WTC11 (cell line): Measurements from ENCODE around the gene SVBP. TPM values are rescaled to one million over a fixed set of nuclear protein-coding genes. Genes with fewer than 3 reads are reported as not detected.

ENCODE experiments used
- ATAC-seq: fragments of 200-7000 bp; cut with Tn5 transposase; 2 replicates; pipeline ENCODE4 v1.10.0; 2021; ENCODE audit warnings: mild to moderate bottlenecking, moderate library complexity
- CTCF ChIA-PET: fragments of 300-600 bp; sonication (Branson Sonifier 250); formaldehyde crosslinking; loops from one replicate; lab custom pipeline; 2021; ENCODE audit warnings: antibody characterized with exemption; lab: Charles Lee
- POLR2A ChIA-PET: fragments of 350-600 bp; sonication (Branson Sonifier 250); formaldehyde crosslinking; loops from one replicate; lab custom pipeline; 2021; ENCODE audit warnings: antibody characterized with exemption; lab: Charles Lee
- DNase-seq: peaks from one replicate; pipeline ENCODE4 v3.0.0; 2021; ENCODE audit warnings: low spot score
- H3K27ac Mint-ChIP-seq: 2 replicates; pipeline ENCODE4 v1.8.0; 2021; ENCODE audit warnings: mixed read lengths
- H3K27me3 Mint-ChIP-seq: 2 replicates; pipeline ENCODE4 v1.8.0; 2021; ENCODE audit warnings: low read depth, mild to moderate bottlenecking, moderate library complexity, mixed read lengths
- H3K36me3 Mint-ChIP-seq: 2 replicates; pipeline ENCODE4 v1.8.0; 2021; ENCODE audit warnings: mixed read lengths
- H3K4me1 Mint-ChIP-seq: 2 replicates; pipeline ENCODE4 v1.8.0; 2022; ENCODE audit warnings: mixed read lengths
- H3K4me3 Mint-ChIP-seq: 2 replicates; pipeline ENCODE4 v1.8.0; 2021; ENCODE audit warnings: mild to moderate bottlenecking, moderate library complexity, mixed read lengths
- H3K9me3 Mint-ChIP-seq: 2 replicates; pipeline ENCODE4 v1.8.0; 2021; ENCODE audit warnings: mixed read lengths
- CREB1 ChIP-seq: sonication (generic); formaldehyde crosslinking; IDR thresholded peaks from 2 replicates; pipeline ENCODE4 v1.8.0; 2023; ENCODE audit warnings: mild to moderate bottlenecking, missing genetic modification reagents
- IRF2 ChIP-seq: sonication (generic); formaldehyde crosslinking; IDR thresholded peaks from 2 replicates; pipeline ENCODE4 v1.8.0; 2022; ENCODE audit warnings: low read depth, missing genetic modification reagents, borderline replicate concordance
- KAT7 ChIP-seq: sonication (generic); formaldehyde crosslinking; IDR thresholded peaks from 2 replicates; pipeline ENCODE4 v1.8.1; 2023; ENCODE audit warnings: missing genetic modification reagents, mild to moderate bottlenecking, borderline replicate concordance
- NFE2L1 ChIP-seq: sonication (generic); formaldehyde crosslinking; IDR thresholded peaks from 2 replicates; pipeline ENCODE4 v1.8.1; 2023; ENCODE audit warnings: missing genetic modification reagents
- RELA ChIP-seq: sonication (generic); formaldehyde crosslinking; IDR thresholded peaks from 2 replicates; pipeline ENCODE4 v1.8.1; 2022; ENCODE audit warnings: missing genetic modification reagents, mild to moderate bottlenecking, borderline replicate concordance
- RORB ChIP-seq: fragments of 250-450 bp; sonication (Bioruptor Pico); IDR thresholded peaks from 2 replicates; pipeline ENCODE4 v1.9.0; 2021; ENCODE audit warnings: mild to moderate bottlenecking
- SMAD3 ChIP-seq: sonication (generic); formaldehyde crosslinking; IDR thresholded peaks from 2 replicates; pipeline ENCODE4 v1.8.0; 2022; ENCODE audit warnings: missing genetic modification reagents, mild to moderate bottlenecking, borderline replicate concordance
- SOX15 ChIP-seq: fragments of 250-450 bp; sonication (Bioruptor Pico); IDR thresholded peaks from 2 replicates; pipeline ENCODE4 v1.9.0; 2021; ENCODE audit warnings: mild to moderate bottlenecking
- TCF7 ChIP-seq: sonication (generic); formaldehyde crosslinking; IDR thresholded peaks from 2 replicates; pipeline ENCODE4 v1.8.0; 2022; ENCODE audit warnings: mild to moderate bottlenecking, low read depth, missing genetic modification reagents, moderate library complexity
- TEAD1 ChIP-seq: sonication (generic); formaldehyde crosslinking; IDR thresholded peaks from 2 replicates; pipeline ENCODE4 v1.8.0; 2022; ENCODE audit warnings: mild to moderate bottlenecking, missing genetic modification reagents
- TP53 ChIP-seq: sonication (generic); formaldehyde crosslinking; IDR thresholded peaks from 2 replicates; pipeline ENCODE4 v1.8.1; 2023; ENCODE audit warnings: mild to moderate bottlenecking, missing genetic modification reagents
- ZNF219 ChIP-seq: sonication (generic); formaldehyde crosslinking; IDR thresholded peaks from 2 replicates; pipeline ENCODE4 v1.8.0; 2023; ENCODE audit warnings: missing genetic modification reagents, mild to moderate bottlenecking, borderline replicate concordance
- total RNA-seq: library from RNA; stranded (reverse); gene quantifications from 3 replicates; pipeline ENCODE4 v1.2.3, GENCODE V29; 2021
- TF ChIP-seq, protein P1 (sequence below): sonication (generic); formaldehyde crosslinking; IDR thresholded peaks from 2 replicates; pipeline ENCODE4 v1.8.1; 2022; ENCODE audit warnings: missing genetic modification reagents, borderline replicate concordance
- TF ChIP-seq, protein P2 (sequence below): fragments of 250-450 bp; sonication (Bioruptor Pico); IDR thresholded peaks from 2 replicates; pipeline ENCODE4 v1.9.0; 2021; ENCODE audit warnings: mild to moderate bottlenecking, borderline replicate concordance
- TF ChIP-seq, protein P3 (sequence below): sonication (generic); formaldehyde crosslinking; IDR thresholded peaks from 2 replicates; pipeline ENCODE4 v1.8.0; 2022; ENCODE audit warnings: mild to moderate bottlenecking, missing genetic modification reagents
- TF ChIP-seq, protein P4 (sequence below): sonication (generic); formaldehyde crosslinking; IDR thresholded peaks from 2 replicates; pipeline ENCODE4 v1.8.0; 2022; ENCODE audit warnings: mild to moderate bottlenecking, missing genetic modification reagents
- TF ChIP-seq, protein P5 (sequence below): sonication (generic); formaldehyde crosslinking; IDR thresholded peaks from 2 replicates; pipeline ENCODE4 v1.8.0; 2023; ENCODE audit warnings: mild to moderate bottlenecking, missing genetic modification reagents
- TF ChIP-seq, protein P6 (sequence below): sonication (generic); formaldehyde crosslinking; IDR thresholded peaks from 2 replicates; pipeline ENCODE4 v1.8.1; 2023; ENCODE audit warnings: mild to moderate bottlenecking, missing genetic modification reagents, borderline replicate concordance
- TF ChIP-seq, protein P7 (sequence below): sonication (generic); formaldehyde crosslinking; IDR thresholded peaks from 2 replicates; pipeline ENCODE4 v1.8.0; 2023; ENCODE audit warnings: missing genetic modification reagents
- TF ChIP-seq, protein P8 (sequence below): sonication (generic); formaldehyde crosslinking; IDR thresholded peaks from 2 replicates; pipeline ENCODE4 v1.8.1; 2022; ENCODE audit warnings: mild to moderate bottlenecking, missing genetic modification reagents, moderate library complexity, borderline replicate concordance

Gene SVBP
- total RNA-seq, 1 experiment from 2014 or later, result 28.7 TPM

DNA sequence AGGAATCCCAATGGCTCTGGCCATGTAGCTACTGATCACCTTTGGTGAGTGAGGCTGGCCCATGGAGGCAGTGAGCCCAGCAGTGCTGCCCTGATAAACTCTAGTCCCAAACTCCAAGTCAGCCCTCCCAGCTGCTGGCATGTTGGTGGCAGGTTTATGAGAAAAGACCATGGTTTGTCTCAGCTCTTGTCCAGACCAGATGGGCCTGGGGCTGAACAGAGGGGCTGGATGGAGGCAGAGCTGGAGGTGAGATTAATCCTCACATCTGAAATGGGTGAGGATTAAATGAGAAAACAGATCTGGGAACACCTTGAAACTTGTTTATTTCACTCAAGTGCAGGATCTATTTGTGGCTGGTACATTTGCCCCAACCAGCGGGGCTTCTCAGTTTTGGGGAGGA lies 29.2 kb downstream of the SVBP start (continued):
- TF ChIP-seq, protein P1, sequence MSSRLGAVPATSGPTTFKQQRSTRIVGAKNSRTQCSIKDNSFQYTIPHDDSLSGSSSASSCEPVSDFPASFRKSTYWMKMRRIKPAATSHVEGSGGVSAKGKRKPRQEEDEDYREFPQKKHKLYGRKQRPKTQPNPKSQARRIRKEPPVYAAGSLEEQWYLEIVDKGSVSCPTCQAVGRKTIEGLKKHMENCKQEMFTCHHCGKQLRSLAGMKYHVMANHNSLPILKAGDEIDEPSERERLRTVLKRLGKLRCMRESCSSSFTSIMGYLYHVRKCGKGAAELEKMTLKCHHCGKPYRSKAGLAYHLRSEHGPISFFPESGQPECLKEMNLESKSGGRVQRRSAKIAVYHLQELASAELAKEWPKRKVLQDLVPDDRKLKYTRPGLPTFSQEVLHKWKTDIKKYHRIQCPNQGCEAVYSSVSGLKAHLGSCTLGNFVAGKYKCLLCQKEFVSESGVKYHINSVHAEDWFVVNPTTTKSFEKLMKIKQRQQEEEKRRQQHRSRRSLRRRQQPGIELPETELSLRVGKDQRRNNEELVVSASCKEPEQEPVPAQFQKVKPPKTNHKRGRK (CRISPR knock-in tag), result no peak
- TF ChIP-seq NFE2L1 (CRISPR knock-in tag), result no peak
- TF ChIP-seq, protein P2, sequence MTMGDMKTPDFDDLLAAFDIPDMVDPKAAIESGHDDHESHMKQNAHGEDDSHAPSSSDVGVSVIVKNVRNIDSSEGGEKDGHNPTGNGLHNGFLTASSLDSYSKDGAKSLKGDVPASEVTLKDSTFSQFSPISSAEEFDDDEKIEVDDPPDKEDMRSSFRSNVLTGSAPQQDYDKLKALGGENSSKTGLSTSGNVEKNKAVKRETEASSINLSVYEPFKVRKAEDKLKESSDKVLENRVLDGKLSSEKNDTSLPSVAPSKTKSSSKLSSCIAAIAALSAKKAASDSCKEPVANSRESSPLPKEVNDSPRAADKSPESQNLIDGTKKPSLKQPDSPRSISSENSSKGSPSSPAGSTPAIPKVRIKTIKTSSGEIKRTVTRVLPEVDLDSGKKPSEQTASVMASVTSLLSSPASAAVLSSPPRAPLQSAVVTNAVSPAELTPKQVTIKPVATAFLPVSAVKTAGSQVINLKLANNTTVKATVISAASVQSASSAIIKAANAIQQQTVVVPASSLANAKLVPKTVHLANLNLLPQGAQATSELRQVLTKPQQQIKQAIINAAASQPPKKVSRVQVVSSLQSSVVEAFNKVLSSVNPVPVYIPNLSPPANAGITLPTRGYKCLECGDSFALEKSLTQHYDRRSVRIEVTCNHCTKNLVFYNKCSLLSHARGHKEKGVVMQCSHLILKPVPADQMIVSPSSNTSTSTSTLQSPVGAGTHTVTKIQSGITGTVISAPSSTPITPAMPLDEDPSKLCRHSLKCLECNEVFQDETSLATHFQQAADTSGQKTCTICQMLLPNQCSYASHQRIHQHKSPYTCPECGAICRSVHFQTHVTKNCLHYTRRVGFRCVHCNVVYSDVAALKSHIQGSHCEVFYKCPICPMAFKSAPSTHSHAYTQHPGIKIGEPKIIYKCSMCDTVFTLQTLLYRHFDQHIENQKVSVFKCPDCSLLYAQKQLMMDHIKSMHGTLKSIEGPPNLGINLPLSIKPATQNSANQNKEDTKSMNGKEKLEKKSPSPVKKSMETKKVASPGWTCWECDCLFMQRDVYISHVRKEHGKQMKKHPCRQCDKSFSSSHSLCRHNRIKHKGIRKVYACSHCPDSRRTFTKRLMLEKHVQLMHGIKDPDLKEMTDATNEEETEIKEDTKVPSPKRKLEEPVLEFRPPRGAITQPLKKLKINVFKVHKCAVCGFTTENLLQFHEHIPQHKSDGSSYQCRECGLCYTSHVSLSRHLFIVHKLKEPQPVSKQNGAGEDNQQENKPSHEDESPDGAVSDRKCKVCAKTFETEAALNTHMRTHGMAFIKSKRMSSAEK (CRISPR knock-in tag), result no peak
- no peak for TF ChIP-seq RELA (CRISPR knock-in tag)
- no peak for TF ChIP-seq KAT7 (CRISPR knock-in tag)
- TF ChIP-seq ZNF219 (CRISPR knock-in tag), result no peak
- TF ChIP-seq IRF2 (CRISPR knock-in tag), result no peak
- no peak for TF ChIP-seq TCF7
- TF ChIP-seq CREB1 (CRISPR knock-in tag), result no peak
- TF ChIP-seq TEAD1 (CRISPR knock-in tag), result no peak
- TF ChIP-seq, protein P3, sequence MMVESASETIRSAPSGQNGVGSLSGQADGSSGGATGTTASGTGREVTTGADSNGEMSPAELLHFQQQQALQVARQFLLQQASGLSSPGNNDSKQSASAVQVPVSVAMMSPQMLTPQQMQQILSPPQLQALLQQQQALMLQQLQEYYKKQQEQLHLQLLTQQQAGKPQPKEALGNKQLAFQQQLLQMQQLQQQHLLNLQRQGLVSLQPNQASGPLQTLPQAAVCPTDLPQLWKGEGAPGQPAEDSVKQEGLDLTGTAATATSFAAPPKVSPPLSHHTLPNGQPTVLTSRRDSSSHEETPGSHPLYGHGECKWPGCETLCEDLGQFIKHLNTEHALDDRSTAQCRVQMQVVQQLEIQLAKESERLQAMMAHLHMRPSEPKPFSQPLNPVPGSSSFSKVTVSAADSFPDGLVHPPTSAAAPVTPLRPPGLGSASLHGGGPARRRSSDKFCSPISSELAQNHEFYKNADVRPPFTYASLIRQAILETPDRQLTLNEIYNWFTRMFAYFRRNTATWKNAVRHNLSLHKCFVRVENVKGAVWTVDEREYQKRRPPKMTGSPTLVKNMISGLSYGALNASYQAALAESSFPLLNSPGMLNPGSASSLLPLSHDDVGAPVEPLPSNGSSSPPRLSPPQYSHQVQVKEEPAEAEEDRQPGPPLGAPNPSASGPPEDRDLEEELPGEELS, result no peak
- TF ChIP-seq SOX15 (CRISPR knock-in tag), result no peak
- TF ChIP-seq, protein P4, sequence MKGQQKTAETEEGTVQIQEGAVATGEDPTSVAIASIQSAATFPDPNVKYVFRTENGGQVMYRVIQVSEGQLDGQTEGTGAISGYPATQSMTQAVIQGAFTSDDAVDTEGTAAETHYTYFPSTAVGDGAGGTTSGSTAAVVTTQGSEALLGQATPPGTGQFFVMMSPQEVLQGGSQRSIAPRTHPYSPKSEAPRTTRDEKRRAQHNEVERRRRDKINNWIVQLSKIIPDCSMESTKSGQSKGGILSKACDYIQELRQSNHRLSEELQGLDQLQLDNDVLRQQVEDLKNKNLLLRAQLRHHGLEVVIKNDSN, result no peak

DNA sequence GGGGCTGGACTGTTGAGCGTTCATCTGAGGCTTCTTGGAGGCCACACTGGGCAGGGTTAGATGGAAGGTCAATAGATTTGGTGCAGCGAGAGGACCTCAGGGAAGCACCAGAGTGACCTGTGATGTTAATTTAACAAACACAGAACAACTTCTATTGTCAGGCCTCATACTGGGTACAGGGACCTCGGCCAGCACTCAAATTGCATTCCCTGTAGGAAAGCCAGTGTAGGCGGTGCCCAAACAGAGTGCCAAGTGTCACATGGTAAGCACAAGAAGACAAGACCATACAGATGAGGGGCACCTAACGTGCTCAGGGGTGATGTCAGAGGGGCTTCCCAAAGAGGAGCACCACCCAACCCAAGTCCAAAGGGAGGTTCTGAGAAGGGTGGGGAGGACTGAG lies 31.1 kb downstream of the SVBP start:
- H3K4me3 Mint-ChIP-seq, result no peak overlapping the region
- no peaks in the 10 kb centered on the region for H3K9me3 Mint-ChIP-seq
- H3K36me3 Mint-ChIP-seq, result peaks cover 7% of the 10 kb centered on the region
- no peaks in the 10 kb centered on the region for H3K27me3 Mint-ChIP-seq
- CTCF ChIA-PET, result no interaction called here
- DNase-seq (no peak), ATAC-seq (no peak)
- H3K27ac Mint-ChIP-seq, result no peak overlapping the region
- H3K4me1 Mint-ChIP-seq, result peaks cover 8% of the 10 kb centered on the region
- POLR2A ChIA-PET, result no interaction called here
- TF ChIP-seq, protein P5, sequence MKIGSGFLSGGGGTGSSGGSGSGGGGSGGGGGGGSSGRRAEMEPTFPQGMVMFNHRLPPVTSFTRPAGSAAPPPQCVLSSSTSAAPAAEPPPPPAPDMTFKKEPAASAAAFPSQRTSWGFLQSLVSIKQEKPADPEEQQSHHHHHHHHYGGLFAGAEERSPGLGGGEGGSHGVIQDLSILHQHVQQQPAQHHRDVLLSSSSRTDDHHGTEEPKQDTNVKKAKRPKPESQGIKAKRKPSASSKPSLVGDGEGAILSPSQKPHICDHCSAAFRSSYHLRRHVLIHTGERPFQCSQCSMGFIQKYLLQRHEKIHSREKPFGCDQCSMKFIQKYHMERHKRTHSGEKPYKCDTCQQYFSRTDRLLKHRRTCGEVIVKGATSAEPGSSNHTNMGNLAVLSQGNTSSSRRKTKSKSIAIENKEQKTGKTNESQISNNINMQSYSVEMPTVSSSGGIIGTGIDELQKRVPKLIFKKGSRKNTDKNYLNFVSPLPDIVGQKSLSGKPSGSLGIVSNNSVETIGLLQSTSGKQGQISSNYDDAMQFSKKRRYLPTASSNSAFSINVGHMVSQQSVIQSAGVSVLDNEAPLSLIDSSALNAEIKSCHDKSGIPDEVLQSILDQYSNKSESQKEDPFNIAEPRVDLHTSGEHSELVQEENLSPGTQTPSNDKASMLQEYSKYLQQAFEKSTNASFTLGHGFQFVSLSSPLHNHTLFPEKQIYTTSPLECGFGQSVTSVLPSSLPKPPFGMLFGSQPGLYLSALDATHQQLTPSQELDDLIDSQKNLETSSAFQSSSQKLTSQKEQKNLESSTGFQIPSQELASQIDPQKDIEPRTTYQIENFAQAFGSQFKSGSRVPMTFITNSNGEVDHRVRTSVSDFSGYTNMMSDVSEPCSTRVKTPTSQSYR, result no peak
- TF ChIP-seq RORB (CRISPR knock-in tag) (no peak), TP53 (no peak), SMAD3 (CRISPR knock-in tag) (no peak)
- TF ChIP-seq, protein P6, sequence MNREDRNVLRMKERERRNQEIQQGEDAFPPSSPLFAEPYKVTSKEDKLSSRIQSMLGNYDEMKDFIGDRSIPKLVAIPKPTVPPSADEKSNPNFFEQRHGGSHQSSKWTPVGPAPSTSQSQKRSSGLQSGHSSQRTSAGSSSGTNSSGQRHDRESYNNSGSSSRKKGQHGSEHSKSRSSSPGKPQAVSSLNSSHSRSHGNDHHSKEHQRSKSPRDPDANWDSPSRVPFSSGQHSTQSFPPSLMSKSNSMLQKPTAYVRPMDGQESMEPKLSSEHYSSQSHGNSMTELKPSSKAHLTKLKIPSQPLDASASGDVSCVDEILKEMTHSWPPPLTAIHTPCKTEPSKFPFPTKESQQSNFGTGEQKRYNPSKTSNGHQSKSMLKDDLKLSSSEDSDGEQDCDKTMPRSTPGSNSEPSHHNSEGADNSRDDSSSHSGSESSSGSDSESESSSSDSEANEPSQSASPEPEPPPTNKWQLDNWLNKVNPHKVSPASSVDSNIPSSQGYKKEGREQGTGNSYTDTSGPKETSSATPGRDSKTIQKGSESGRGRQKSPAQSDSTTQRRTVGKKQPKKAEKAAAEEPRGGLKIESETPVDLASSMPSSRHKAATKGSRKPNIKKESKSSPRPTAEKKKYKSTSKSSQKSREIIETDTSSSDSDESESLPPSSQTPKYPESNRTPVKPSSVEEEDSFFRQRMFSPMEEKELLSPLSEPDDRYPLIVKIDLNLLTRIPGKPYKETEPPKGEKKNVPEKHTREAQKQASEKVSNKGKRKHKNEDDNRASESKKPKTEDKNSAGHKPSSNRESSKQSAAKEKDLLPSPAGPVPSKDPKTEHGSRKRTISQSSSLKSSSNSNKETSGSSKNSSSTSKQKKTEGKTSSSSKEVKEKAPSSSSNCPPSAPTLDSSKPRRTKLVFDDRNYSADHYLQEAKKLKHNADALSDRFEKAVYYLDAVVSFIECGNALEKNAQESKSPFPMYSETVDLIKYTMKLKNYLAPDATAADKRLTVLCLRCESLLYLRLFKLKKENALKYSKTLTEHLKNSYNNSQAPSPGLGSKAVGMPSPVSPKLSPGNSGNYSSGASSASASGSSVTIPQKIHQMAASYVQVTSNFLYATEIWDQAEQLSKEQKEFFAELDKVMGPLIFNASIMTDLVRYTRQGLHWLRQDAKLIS (CRISPR knock-in tag), result no peak
- TF ChIP-seq, protein P7, sequence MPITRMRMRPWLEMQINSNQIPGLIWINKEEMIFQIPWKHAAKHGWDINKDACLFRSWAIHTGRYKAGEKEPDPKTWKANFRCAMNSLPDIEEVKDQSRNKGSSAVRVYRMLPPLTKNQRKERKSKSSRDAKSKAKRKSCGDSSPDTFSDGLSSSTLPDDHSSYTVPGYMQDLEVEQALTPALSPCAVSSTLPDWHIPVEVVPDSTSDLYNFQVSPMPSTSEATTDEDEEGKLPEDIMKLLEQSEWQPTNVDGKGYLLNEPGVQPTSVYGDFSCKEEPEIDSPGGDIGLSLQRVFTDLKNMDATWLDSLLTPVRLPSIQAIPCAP (CRISPR knock-in tag), result no peak
- TF ChIP-seq, protein P8, sequence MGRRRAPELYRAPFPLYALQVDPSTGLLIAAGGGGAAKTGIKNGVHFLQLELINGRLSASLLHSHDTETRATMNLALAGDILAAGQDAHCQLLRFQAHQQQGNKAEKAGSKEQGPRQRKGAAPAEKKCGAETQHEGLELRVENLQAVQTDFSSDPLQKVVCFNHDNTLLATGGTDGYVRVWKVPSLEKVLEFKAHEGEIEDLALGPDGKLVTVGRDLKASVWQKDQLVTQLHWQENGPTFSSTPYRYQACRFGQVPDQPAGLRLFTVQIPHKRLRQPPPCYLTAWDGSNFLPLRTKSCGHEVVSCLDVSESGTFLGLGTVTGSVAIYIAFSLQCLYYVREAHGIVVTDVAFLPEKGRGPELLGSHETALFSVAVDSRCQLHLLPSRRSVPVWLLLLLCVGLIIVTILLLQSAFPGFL (CRISPR knock-in tag), result no peak
